ENCODE data around the gene PRLH. TPM values are rescaled to one million over a fixed set of nuclear protein-coding genes. Genes with fewer than 3 reads are reported as not detected.

The PRLH gene
- total and polyA plus RNA-seq, 2 donors (not counting 1 experiment from before 2014, with no cell fraction given): not detected

GRCh38 chr2:237529452-237530402 is 36.6 kb upstream of the PRLH start:
- H4K20me1 ChIP-seq (ENCODE audit: control insufficient read depth, extremely low read depth, insufficient read depth, low read length): no peaks in the 10 kb centered on the region
- no peak for TF ChIP-seq EZH2 (IDR thresholded peaks at IDR 0.05; ENCODE audit: low read length, missing control alignments)
- H3K27ac ChIP-seq (ENCODE audit: insufficient read depth, low read length): no peak overlapping the region
- no peaks in the 10 kb centered on the region for H3K79me2 ChIP-seq (ENCODE audit: control insufficient read depth, insufficient read depth, low read length)
- H2AFZ ChIP-seq (ENCODE audit: low read length): no peak overlapping the region
- no peaks in the 10 kb centered on the region for H3K4me1 ChIP-seq (ENCODE audit: control insufficient read depth, extremely low read depth, insufficient read depth, low read length)
- no peak overlapping the region for H3K9ac ChIP-seq (ENCODE audit: insufficient read depth, low read length)
- H3K4me2 ChIP-seq (ENCODE audit: extremely low read depth, insufficient read depth, low read length): no peak overlapping the region
- no peak overlapping the region for H3K4me3 ChIP-seq (replicated peaks in 1 of 4; ENCODE audit: control extremely low read depth in 1 of 4, insufficient read depth in 1 of 4, low read depth in 3 of 4, low read length in 4 of 4)
- no peaks in the 10 kb centered on the region for H3K36me3 ChIP-seq (ENCODE audit: control insufficient read depth, insufficient read depth, low read length)
- DNase-seq (ENCODE audit: low read depth in 2 of 2): no peak
- H3K27me3 ChIP-seq (ENCODE audit: control insufficient read depth, insufficient read depth, low read length): no peaks in the 10 kb centered on the region
- no peaks in the 10 kb centered on the region for H3K9me3 ChIP-seq (ENCODE audit: control insufficient read depth, insufficient read depth, low read depth, low read length)

GRCh38 chr2:237530472-237531433 is 35.6 kb upstream of the PRLH start:
- Histone ChIP-seq H2AFZ (ENCODE audit: low read length) (no peak overlapping the region), H3K36me3 (ENCODE audit: control insufficient read depth, insufficient read depth, low read length) (no peaks in the 10 kb centered on the region), H3K27me3 (ENCODE audit: control insufficient read depth, insufficient read depth, low read length) (no peaks in the 10 kb centered on the region), H3K79me2 (ENCODE audit: control insufficient read depth, insufficient read depth, low read length) (no peaks in the 10 kb centered on the region), H3K9me3 (ENCODE audit: control insufficient read depth, insufficient read depth, low read depth, low read length) (no peaks in the 10 kb centered on the region), H3K9ac (ENCODE audit: insufficient read depth, low read length) (no peak overlapping the region), H3K27ac (ENCODE audit: insufficient read depth, low read length) (no peak overlapping the region), H4K20me1 (ENCODE audit: control insufficient read depth, extremely low read depth, insufficient read depth, low read length) (no peaks in the 10 kb centered on the region), H3K4me3 (replicated peaks in 1 of 4; ENCODE audit: control extremely low read depth in 1 of 4, insufficient read depth in 1 of 4, low read depth in 3 of 4, low read length in 4 of 4) (no peak overlapping the region), H3K4me1 (ENCODE audit: control insufficient read depth, extremely low read depth, insufficient read depth, low read length) (no peaks in the 10 kb centered on the region), H3K4me2 (ENCODE audit: extremely low read depth, insufficient read depth, low read length) (no peak overlapping the region)
- TF ChIP-seq EZH2 (IDR thresholded peaks at IDR 0.05; ENCODE audit: low read length, missing control alignments) (no peak), CTCF (conservative IDR thresholded peaks at IDR 0.05 in 1 of 2, IDR thresholded peaks at IDR 0.05 in 1 of 2; ENCODE audit: low read depth in 1 of 2, low read length in 2 of 2) (no peak)
- DNase-seq (ENCODE audit: low read depth in 2 of 2): no peak

GRCh38 chr2:237532160-237532559 is 34.2 kb upstream of the PRLH start:
- TF ChIP-seq CTCF (conservative IDR thresholded peaks at IDR 0.05 in 1 of 2, IDR thresholded peaks at IDR 0.05 in 1 of 2; ENCODE audit: low read depth in 1 of 2, low read length in 2 of 2) (no peak), EZH2 (IDR thresholded peaks at IDR 0.05; ENCODE audit: low read length, missing control alignments) (no peak)
- Histone ChIP-seq H3K4me3 (replicated peaks in 1 of 4; ENCODE audit: control extremely low read depth in 1 of 4, insufficient read depth in 1 of 4, low read depth in 3 of 4, low read length in 4 of 4) (no peak overlapping the region), H3K4me2 (ENCODE audit: extremely low read depth, insufficient read depth, low read length) (no peak overlapping the region), H3K4me1 (ENCODE audit: control insufficient read depth, extremely low read depth, insufficient read depth, low read length) (no peaks in the 10 kb centered on the region), H3K36me3 (ENCODE audit: control insufficient read depth, insufficient read depth, low read length) (no peaks in the 10 kb centered on the region), H3K79me2 (ENCODE audit: control insufficient read depth, insufficient read depth, low read length) (no peaks in the 10 kb centered on the region), H3K27me3 (ENCODE audit: control insufficient read depth, insufficient read depth, low read length) (no peaks in the 10 kb centered on the region), H2AFZ (ENCODE audit: low read length) (no peak overlapping the region), H4K20me1 (ENCODE audit: control insufficient read depth, extremely low read depth, insufficient read depth, low read length) (no peaks in the 10 kb centered on the region), H3K9ac (ENCODE audit: insufficient read depth, low read length) (no peak overlapping the region), H3K9me3 (ENCODE audit: control insufficient read depth, insufficient read depth, low read depth, low read length) (no peaks in the 10 kb centered on the region), H3K27ac (ENCODE audit: insufficient read depth, low read length) (no peak overlapping the region)
- no peak for DNase-seq (ENCODE audit: low read depth in 2 of 2)

Data from fibroblast of lung (primary cell).